Stomach (tissue), 4 donors: ENCODE measurements around the gene INTS1.

ENCODE experiments used
- EP300 ChIP-seq: sonication (generic); formaldehyde crosslinking; IDR thresholded peaks from one replicate; pipeline ENCODE4 v1.6.1; 2017; ENCODE audit warnings: antibody characterized with exemption
- POLR2A ChIP-seq, 4 donors: fragments of 450-650 bp; IDR thresholded peaks; one replicate each; pipeline ENCODE4 v1.6.1; 2016; ENCODE audit warnings: antibody characterized with exemption in 4 of 4, control low read depth in 2 of 4, mild to moderate bottlenecking in 1 of 4, moderate library complexity in 1 of 4
- TF ChIP-seq, protein P1 (sequence below), 7 experiments: fragments of 450-650 bp in 4 of 7; fragments of 200-600 bp in 3 of 7; sonication (generic) in 3 of 7; IDR thresholded peaks; one replicate each; pipeline ENCODE4 v1.5.1; 2016 to 2019; ENCODE audit warnings: antibody characterized with exemption in 7 of 7, control low read depth in 2 of 7, mild to moderate bottlenecking in 1 of 7

- TF ChIP-seq, protein P1, sequence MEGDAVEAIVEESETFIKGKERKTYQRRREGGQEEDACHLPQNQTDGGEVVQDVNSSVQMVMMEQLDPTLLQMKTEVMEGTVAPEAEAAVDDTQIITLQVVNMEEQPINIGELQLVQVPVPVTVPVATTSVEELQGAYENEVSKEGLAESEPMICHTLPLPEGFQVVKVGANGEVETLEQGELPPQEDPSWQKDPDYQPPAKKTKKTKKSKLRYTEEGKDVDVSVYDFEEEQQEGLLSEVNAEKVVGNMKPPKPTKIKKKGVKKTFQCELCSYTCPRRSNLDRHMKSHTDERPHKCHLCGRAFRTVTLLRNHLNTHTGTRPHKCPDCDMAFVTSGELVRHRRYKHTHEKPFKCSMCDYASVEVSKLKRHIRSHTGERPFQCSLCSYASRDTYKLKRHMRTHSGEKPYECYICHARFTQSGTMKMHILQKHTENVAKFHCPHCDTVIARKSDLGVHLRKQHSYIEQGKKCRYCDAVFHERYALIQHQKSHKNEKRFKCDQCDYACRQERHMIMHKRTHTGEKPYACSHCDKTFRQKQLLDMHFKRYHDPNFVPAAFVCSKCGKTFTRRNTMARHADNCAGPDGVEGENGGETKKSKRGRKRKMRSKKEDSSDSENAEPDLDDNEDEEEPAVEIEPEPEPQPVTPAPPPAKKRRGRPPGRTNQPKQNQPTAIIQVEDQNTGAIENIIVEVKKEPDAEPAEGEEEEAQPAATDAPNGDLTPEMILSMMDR (IDR thresholded peaks at IDR 0.05), result no peak
- TF ChIP-seq POLR2A (IDR thresholded peaks at IDR 0.05), result no peak
- TF ChIP-seq EP300, result no peak
Observed at GRCh38 chr7:1498370-1499305, 5.6 kb downstream of the INTS1 start.
